CD4-positive, alpha-beta T cell treated with Interleukin-21 for 1 hour (primary cell): ENCODE results near the gene PALMD.

Source experiments
- DNase-seq: peaks from one replicate; pipeline ENCODE4 v3.0.0-alpha.2; 2020

Gene PALMD

GRCh38 chr1:99636647-99637175, 9.2 kb upstream of the PALMD start:
- DNase-seq: no peak

- no peak for DNase-seq
These were observed 7.1 kb upstream of the PALMD start for GRCh38 chr1:99638853-99639252.

- no peak for DNase-seq
These were observed 6.5 kb upstream of the PALMD start for GRCh38 chr1:99639408-99639807.

- DNase-seq: no peak
These were observed 6.0 kb upstream of the PALMD start for GRCh38 chr1:99639945-99640344.

GRCh38 chr1:99640672-99641071, 5.2 kb upstream of the PALMD start:
- no peak for DNase-seq

- DNase-seq: no peak
These were observed 4.4 kb upstream of the PALMD start for GRCh38 chr1:99641558-99641957.

GRCh38 chr1:99642053-99642452, 3.9 kb upstream of the PALMD start:
- DNase-seq: no peak

- DNase-seq: no peak
These were observed 2.7 kb upstream of the PALMD start for GRCh38 chr1:99643021-99643779.

GRCh38 chr1:99644279-99645004, 1.5 kb upstream of the PALMD start:
- DNase-seq: no peak

GRCh38 chr1:99645203-99645602, 710 bp upstream of the PALMD start:
- DNase-seq: no peak

- DNase-seq: no peak
These were observed 955 bp downstream of the PALMD start for GRCh38 chr1:99646868-99647267.

- DNase-seq: no peak
These were observed 1.6 kb downstream of the PALMD start for GRCh38 chr1:99647490-99647889.

GRCh38 chr1:99648107-99648506, 2.2 kb downstream of the PALMD start:
- no peak for DNase-seq

GRCh38 chr1:99650030-99650429, 4.1 kb downstream of the PALMD start:
- no peak for DNase-seq

GRCh38 chr1:99650773-99651437, 5.0 kb downstream of the PALMD start:
- DNase-seq: no peak

GRCh38 chr1:99652881-99653281, 7.0 kb downstream of the PALMD start:
- DNase-seq: no peak

- no peak for DNase-seq
These were observed 9.5 kb downstream of the PALMD start for GRCh38 chr1:99655376-99655775.

GRCh38 chr1:99656701-99657100, 10.8 kb downstream of the PALMD start:
- no peak for DNase-seq

- no peak for DNase-seq
These were observed 11.5 kb downstream of the PALMD start for GRCh38 chr1:99657213-99658030.

GRCh38 chr1:99658031-99658290, 12.0 kb downstream of the PALMD start:
- DNase-seq: no peak

GRCh38 chr1:99659755-99660210, 13.9 kb downstream of the PALMD start:
- no peak for DNase-seq

GRCh38 chr1:99660496-99660895, 14.6 kb downstream of the PALMD start:
- DNase-seq: no peak

- DNase-seq: no peak
These were observed 15.9 kb downstream of the PALMD start for GRCh38 chr1:99661780-99662179.
